Measurements from ENCODE around the gene TMEM135.
A peak's percentile ranks its signal among the peaks of the same experiment; 100 is the strongest.
"Not testable (repeated sequence)": the region's sequence is repeated elsewhere in the genome, so short reads cannot be mapped to it uniquely, and the experiment has no call there.

The TMEM135 gene

GRCh38 chr11:87063982-87064381 is 26.2 kb downstream of the TMEM135 start:
- no peak for DNase-seq (ENCODE audit: low read depth, low spot score)
- no peak overlapping the region for H3K27ac ChIP-seq

- no peak for DNase-seq (ENCODE audit: low read depth, low spot score)
- H3K27ac ChIP-seq = no peak overlapping the region
Observed at GRCh38 chr11:87072787-87073186, 35.1 kb downstream of the TMEM135 start.

DNA sequence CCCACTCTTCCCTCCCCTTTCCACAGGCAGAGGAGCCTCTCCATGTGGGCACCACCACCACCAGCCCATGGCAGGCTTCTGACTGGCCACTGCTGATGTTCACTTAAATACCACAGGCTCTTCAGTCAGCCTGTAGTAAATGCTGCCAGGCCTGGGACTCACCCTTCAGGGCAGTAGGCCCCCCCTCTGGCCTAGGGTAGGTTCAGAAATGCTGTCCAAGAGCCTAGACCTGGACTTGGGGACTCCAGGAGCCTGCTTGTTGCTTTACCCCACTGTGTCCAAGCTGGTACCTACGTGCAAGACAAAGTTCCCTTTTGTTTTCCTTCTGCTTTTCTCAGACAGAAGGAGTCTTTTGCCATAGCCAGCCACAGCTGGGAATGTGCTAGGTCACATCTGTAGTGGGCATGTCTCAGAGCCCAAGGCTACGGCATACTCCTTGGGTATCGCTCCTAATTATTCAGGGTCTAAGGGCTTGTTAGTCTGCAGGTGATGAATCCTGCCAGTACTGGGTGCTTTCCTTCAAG is 38.6 kb downstream of the TMEM135 start:
- no peak overlapping the region for H3K27ac ChIP-seq
- no peak for DNase-seq (ENCODE audit: low read depth, low spot score)

DNA sequence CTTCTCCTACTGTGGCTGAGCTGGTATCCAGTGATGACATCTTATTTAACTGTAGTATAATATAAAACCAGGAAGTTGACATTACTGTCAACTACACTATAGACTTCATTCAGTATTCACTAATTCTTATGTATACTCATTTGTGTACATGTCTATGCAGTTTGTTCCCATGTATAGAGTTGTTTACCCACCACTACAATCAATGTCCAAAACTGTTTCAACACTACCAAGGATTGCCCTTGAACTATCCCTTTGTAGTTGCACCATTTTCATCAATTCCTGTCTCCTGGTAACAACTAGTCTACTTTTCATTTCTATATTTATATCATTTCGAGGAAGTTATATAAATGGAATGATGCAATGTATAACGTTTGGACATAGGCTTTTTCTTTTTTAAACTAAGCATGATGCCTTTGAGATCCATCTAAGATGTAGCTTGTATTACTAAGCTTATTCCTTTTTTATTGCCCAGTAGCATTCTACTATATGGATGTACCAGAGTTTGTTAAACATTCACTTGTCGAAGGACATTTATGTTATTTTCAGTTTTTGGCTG is 39.2 kb downstream of the TMEM135 start:
- no peak for DNase-seq (ENCODE audit: low read depth, low spot score)
- no peak overlapping the region for H3K27ac ChIP-seq

DNA sequence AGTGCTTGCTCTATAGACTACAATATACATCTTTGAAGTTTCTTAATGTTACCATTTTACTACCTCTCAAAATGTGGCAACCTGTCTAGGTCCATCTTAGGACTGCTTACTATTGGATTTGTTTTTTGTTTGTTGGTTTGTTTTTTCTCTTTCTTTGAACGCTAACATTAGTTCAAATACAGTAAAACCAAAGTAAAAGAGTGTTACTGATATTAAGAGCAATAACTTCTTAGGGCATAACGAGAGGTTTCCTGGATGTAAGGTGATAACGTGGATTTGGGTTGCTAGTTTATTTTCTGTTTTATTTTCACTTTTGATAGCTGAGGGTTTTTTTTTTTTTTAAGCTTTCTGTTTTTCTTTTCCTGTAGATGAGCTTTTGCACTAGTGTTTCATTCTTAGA is 43.6 kb downstream of the TMEM135 start:
- no peak overlapping the region for H3K27ac ChIP-seq
- no peak for DNase-seq (ENCODE audit: low read depth, low spot score)

DNA sequence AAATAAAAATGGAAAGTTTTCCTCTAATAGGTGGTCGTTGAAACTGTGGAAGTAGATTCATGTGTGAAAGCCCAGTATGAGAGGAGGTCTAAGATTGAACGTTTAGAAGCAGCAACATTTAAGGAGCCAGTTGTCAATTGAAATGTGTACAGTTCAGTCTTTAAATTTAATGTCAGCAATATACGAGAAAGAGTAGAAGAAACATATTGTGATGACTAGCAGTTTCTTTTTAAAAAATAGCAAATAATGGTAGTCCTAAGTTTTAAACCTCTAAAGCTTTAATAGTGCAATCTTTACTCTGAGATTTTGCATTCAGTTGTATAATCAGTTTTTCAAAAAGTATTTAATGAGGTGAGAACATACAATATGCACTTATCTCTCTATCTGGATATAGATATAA is 44.9 kb downstream of the TMEM135 start:
- DNase-seq (ENCODE audit: low read depth, low spot score) = no peak
- no peak overlapping the region for H3K27ac ChIP-seq

- DNase-seq (ENCODE audit: low read depth, low spot score) = no peak
- no peak overlapping the region for H3K27ac ChIP-seq
Observed at GRCh38 chr11:87083029-87083428, 45.3 kb downstream of the TMEM135 start.

DNA sequence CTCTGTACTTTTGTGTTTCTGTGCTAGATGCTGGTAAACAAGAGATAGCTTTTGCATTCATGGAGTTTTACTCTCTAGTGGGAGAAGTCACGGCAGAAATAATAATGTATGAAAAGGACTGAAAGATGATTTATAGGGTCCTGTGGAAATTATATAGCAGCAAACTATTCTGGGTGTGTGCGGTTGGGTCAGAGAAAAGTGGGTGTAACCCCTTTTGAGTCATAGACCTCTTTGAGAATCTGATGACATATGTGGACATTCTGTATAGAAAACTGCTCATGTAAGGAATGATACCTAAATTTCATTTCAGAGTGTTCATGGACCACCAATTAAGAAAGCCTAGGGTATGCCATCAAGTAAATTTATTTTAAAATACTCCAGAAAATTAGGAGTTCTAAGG is 54.4 kb downstream of the TMEM135 start:
- no peak for DNase-seq (ENCODE audit: low read depth, low spot score)

GRCh38 chr11:87092567-87092966 is 54.8 kb downstream of the TMEM135 start:
- peak overlapping the region; percentile 42 for H3K27ac ChIP-seq
- no peak for DNase-seq (ENCODE audit: low read depth, low spot score)

More for the DNA sequence above, 54.4 kb downstream of the TMEM135 start:
- H3K27ac ChIP-seq = peak overlapping the region; percentile 42

DNA sequence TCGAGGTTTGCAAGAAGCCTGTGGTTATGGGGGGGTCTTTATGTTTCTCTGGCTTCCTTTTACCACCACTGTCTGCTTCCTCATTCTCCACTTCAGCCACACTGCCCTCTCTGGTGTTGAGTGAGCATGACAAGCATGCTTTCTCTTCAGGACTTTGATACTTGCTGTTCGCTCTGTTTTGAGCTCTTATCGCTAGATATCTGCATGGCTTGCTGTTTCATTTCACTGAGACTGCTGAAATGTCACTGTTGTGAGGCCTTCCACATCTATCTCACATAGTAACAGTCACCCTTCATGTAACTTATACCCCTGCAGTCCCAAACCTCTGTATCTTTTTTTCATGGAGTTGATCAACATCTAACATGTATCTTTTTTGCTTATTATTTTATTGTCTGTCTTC is 59.8 kb downstream of the TMEM135 start:
- H3K27ac ChIP-seq = no peak overlapping the region
- no peak for DNase-seq (ENCODE audit: low read depth, low spot score)

DNA sequence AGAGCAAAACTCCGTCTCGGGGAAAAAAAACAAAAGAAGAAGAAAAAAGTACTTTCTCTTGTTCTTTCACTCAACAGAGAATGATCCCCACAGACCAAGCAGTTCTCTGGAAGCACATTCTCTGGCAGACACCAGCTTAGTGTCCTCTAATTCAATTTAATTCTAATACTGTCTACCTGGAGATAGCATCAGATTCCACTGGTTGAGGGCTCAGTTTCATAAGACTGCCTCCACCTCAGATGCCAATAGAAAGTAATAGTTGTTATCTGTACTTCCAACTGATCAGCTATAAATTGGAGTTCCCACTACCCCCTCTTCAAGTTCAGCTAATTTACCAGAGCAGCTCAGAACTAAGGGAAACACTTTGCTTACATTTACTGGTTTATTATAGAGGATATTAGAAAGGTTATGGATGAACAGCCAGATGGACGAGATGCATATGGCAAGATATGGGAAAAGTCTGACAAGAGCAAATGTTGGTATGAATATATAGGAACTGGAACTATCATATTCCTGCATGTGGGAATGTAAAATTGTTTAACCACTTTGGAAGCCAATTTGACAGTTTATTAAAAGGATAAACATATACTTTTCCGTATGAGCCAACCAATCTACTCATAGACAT is 64.3 kb downstream of the TMEM135 start:
- no peak for DNase-seq (ENCODE audit: low read depth, low spot score)

DNA sequence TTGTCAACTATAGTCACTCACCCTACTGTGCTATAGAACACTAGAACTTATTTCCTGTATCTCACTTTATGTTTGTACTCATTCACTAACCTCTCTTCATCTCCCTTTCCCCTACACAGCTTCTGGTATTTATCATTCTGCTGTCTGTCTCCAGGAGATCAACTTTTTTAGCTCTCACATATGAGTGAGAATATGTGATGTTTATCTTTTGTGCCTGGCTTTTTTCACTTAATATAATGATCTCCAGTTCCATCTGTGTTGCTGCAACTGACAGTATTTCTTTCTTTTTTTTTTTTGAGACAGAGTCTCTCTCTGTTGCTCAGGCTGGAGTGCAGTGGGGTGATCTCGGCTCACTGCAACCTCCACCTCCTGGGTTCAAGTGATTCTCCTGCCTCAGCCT is 68.1 kb downstream of the TMEM135 start:
- H3K27ac ChIP-seq; DNase-seq (ENCODE audit: low read depth, low spot score): not testable (repeated sequence)

More for the DNA sequence above, 64.3 kb downstream of the TMEM135 start:
- H3K27ac ChIP-seq = no peak overlapping the region

- H3K27ac ChIP-seq; DNase-seq (ENCODE audit: low read depth, low spot score): not testable (repeated sequence)
Observed at GRCh38 chr11:87107379-87107778, 69.6 kb downstream of the TMEM135 start.

DNA sequence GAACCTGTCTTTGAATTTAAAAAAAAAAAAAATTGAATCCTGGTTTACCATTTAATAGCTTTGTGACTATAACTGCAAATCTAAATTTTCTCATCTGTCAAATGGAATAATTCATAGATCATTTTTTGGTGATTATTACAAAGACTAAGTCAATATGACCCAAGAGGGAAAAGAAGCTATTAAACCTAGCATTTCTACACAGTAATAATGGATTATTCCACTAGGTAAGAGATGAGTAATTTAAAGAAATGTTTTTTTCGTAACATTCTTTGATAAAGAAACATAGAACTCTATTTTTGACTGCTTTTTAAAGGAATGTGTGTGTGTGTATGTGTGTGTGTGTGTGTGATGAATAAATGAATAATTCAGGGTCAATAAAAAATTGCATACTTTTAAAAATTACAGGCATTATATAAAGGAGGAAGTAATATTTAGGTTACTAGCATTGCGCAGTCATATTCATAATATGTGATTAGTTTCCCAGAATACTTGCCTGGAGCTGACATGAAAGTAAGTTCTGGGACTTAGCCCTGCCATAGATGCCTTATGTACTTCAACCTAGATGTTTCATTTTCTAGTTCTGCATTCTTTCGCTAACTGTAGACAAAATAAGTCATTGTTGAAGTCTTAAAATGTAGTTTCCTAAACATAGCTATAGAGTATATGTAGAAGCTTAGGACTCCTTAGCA is 72.9 kb downstream of the TMEM135 start:
- DNase-seq (ENCODE audit: low read depth, low spot score) = no peak
- no peak overlapping the region for H3K27ac ChIP-seq

DNA sequence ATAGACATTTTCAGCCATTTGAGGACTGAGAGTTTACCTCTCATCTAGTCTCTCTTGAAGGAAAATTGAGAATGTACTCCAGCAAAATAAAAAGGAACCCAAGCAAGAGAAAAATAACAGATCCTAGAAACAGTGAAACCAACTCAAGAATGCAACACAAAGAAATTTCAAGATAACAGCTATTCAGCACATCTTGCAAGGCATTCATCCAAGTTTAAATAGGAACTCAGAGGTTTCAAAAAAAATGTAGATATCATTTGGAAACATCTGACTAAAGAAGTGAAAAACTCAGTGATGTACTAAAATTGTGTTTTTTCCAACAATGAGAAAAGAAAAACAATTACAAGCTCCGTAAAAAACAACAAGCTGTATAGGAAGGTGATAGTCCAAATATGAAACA is 76.4 kb downstream of the TMEM135 start:
- H3K27ac ChIP-seq = no peak overlapping the region

DNA sequence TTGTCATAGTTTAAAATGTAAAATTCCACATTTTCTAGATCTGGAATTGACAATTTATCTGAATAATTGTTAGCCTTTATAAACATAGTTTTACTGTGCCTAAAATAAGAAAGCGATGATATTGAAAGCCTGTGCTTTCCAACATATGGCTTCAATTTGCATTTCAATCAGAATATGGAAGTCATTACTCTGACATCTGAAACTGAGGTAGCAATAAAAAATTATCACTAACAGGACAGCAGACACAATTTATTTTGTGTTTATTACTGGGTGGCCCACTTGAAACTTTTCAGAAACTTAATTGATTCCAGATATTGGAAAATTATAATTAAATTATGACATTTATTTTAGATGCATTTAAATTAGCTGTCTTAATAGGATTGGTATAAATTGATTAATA is 78.5 kb downstream of the TMEM135 start:
- no peak for DNase-seq (ENCODE audit: low read depth, low spot score)
- H3K27ac ChIP-seq = no peak overlapping the region

More for the DNA sequence above, 76.4 kb downstream of the TMEM135 start:
- DNase-seq (ENCODE audit: low read depth, low spot score) = no peak

DNA sequence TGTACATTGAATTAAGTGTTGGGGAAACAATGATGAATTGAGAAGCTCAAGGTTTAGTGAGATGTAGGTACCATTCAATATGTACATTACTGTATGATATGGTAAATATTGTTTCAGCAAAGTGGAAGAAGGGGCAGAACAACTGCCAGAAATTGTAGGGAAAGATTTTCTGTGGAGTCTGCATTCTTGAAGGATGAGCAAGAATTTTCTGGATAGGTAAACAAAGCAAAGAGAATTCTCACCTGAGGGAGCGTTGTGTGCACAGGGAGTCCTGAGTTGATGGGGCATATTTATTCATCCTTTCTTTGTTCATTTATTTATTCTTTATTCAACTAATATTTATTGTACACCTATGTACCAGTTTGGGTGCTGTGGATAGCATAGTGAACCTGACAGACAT is 83.2 kb downstream of the TMEM135 start:
- DNase-seq (ENCODE audit: low read depth, low spot score) = no peak
- no peak overlapping the region for H3K27ac ChIP-seq

GRCh38 chr11:87122852-87123251 is 85.1 kb downstream of the TMEM135 start:
- H3K27ac ChIP-seq = no peak overlapping the region
- DNase-seq (ENCODE audit: low read depth, low spot score) = no peak

- peak overlapping the region; percentile 69 for H3K27ac ChIP-seq
- DNase-seq (ENCODE audit: low read depth, low spot score) = peak; percentile 67
Observed at GRCh38 chr11:87125257-87125656, 87.5 kb downstream of the TMEM135 start.

- no peak for DNase-seq (ENCODE audit: low read depth, low spot score)
- H3K27ac ChIP-seq = no peak overlapping the region
Observed at GRCh38 chr11:87127101-87127500, 89.4 kb downstream of the TMEM135 start.

- DNase-seq (ENCODE audit: low read depth, low spot score) = no peak
- H3K27ac ChIP-seq = no peak overlapping the region
Observed at GRCh38 chr11:87128372-87128771, 90.6 kb downstream of the TMEM135 start.

Data from epithelial cell of prostate (primary cell).